Activated naive CD4-positive, alpha-beta T cell treated with anti-CD3 and anti-CD28 coated beads for 36 hours (primary cell): ENCODE data around the gene RUSF1. TPM values are rescaled to one million over a fixed set of nuclear protein-coding genes. Genes with fewer than 3 reads are reported as not detected.

Experiments used
- CTCF ChIA-PET: fragments of 350-600 bp; sonication (Branson Sonifier 250); formaldehyde crosslinking; loops from one replicate; lab custom pipeline; 2021; ENCODE audit warnings: antibody characterized with exemption; lab: Charles Lee
- DNase-seq: peaks from one replicate; pipeline ENCODE4 v3.0.0-alpha.2; 2020
- H3K27ac Mint-ChIP-seq: one replicate; pipeline ENCODE4 v1.8.0; 2021; ENCODE audit warnings: mild to moderate bottlenecking, mixed read lengths
- H3K27me3 Mint-ChIP-seq: one replicate; pipeline ENCODE4 v1.8.0; 2021; ENCODE audit warnings: low read depth, mixed read lengths
- H3K36me3 Mint-ChIP-seq: one replicate; pipeline ENCODE4 v1.8.0; 2021; ENCODE audit warnings: low read depth, mixed read lengths
- H3K4me1 Mint-ChIP-seq: one replicate; pipeline ENCODE4 v1.8.0; 2021; ENCODE audit warnings: low read depth, mixed read lengths
- H3K4me3 Mint-ChIP-seq: one replicate; pipeline ENCODE4 v1.8.0; 2021; ENCODE audit warnings: mild to moderate bottlenecking, moderate library complexity, mixed read lengths
- H3K9me3 Mint-ChIP-seq: one replicate; pipeline ENCODE4 v1.8.0; 2021; ENCODE audit warnings: mixed read lengths
- intact Hi-C: fragments of 100-400 bp; cut with micrococcal nuclease; formaldehyde crosslinking; loops from one replicate; pipeline ENCODE4 v1.15.1; 2023
- total RNA-seq, 2 experiments: library from RNA; stranded (reverse); gene quantifications; one replicate each; pipeline ENCODE4 v1.2.3, GENCODE V29; 2021

Gene RUSF1
- total RNA-seq, 2 experiments from 2014 or later = 24.0 to 26.0 TPM

DNA sequence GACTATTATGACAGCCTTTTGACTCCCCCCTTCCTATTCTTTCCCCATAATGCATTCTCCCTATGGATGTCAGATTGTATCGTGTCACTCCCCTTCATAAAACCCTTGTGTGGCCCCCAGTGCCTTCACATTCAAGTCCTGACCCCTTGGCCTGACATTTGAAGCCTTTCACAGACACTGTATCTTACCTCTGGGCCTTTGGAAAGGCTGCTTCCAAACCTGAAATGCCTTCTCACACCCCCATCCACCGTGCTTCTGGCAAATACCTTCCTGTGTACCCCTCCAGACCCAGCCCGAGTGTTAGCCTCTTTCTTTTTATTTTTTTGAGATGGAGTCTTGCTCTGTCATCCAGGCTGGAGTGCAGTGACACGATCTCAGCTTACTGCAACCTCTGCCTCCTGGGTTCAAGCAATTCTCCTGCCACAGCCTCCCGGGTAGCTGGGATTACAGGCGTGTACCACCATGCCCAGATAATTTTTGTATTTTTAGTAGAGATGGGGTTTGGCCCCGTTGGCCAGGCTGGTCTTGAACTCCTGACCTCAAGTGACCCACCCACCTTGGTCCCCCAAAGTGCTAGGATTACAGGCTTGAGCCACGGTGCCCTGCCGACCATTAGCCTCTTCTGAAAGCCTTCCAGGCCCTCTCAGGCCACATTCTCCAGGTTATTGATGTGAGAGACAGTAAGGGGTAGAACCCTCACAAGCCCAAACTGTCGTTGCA is 46.8 kb downstream of the RUSF1 start:
- Mint-ChIP-seq H3K27me3 (no peaks in the 10 kb centered on the region), H3K9me3 (no peaks in the 10 kb centered on the region), H3K4me3 (no peak overlapping the region), H3K4me1 (peaks cover 27% of the 10 kb centered on the region), H3K36me3 (peaks cover 25% of the 10 kb centered on the region), H3K27ac (no peak overlapping the region)
- DNase-seq = no peak
- intact Hi-C loops = no loop called here
- CTCF ChIA-PET = interaction anchor here (1.0 to 1.9 kb wide), 10 partner anchors 9 to 407 kb away, joined by 4 to 11 read pairs (median 6); a partner anchor contains a TSS

DNA sequence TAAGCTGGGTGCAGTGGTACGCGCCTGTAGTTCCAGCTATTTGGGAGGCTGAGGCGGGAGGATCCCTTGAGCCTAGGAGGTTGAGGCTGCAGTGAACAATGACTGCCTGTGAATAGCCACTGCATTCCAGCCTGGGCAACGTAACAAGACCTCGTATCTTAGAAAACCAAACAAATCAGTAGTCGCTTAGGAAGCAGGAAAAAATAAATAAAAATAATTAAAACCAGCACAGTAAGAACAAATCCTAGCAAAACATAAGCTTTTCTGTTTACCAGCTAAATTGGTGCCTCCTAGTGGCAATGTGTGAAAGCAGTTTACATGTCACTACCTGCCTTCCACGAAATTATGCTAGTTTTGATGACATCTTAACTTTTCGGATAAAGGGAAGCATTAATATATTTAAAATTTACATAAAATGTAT is 47.6 kb downstream of the RUSF1 start:
- intact Hi-C loops = no loop called here
- CTCF ChIA-PET = interaction anchor here (0.7 to 1.9 kb wide), 14 partner anchors 8 to 417 kb away, joined by 3 to 11 read pairs (median 5); a partner anchor contains a TSS
- Mint-ChIP-seq H3K4me3 (peak overlapping the region; percentile 79), H3K36me3 (peaks cover 29% of the 10 kb centered on the region), H3K27me3 (no peaks in the 10 kb centered on the region), H3K9me3 (no peaks in the 10 kb centered on the region), H3K4me1 (peaks cover 33% of the 10 kb centered on the region), H3K27ac (no peak overlapping the region)
- peak; percentile 33 for DNase-seq

DNA sequence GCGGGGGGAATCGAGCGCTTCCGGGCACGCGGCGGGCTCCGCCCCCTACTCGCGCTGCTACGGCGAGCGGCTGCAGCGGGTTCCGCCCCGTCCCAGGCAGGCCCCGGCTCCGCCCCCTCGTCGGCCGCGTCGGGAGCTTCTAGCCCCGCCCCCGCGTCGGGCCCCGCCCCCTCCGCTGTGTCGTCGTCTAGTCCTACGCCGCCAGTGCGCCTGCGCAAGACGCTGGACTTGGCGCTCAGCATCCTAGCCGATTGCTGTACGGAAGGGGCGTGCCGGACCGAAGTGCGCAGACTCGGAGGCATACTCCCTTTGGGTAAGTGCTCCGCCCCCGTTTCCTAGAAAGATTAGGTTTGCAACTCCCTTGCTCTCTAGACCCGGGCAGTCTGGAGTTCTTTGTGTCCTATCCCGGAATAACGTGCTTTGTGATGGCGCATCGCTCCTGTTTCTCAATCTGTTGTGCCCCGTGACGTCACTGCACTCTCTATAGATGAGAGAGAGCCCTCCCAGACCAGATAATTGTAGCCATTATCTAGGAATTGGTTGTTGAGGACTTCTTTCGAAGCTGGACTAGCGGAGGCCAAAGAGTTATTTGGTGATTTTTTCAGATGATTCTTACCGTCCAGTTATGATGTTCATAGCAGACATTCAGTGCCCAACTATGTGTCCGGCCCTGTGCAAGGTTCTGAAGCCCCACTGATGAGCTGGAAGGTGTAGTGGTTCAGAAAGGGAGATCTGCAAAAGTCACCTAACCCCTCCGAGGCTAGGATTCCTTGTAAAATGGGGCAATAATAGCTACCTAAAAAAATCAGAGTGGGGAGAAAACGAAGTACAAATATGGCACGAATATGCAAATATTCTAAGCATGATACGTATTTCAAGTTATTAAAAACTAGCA is 48.3 kb downstream of the RUSF1 start:
- Mint-ChIP-seq H3K27ac (peak overlapping the region; percentile 94), H3K36me3 (peaks cover 27% of the 10 kb centered on the region), H3K27me3 (no peaks in the 10 kb centered on the region), H3K9me3 (no peaks in the 10 kb centered on the region), H3K4me1 (peaks cover 40% of the 10 kb centered on the region), H3K4me3 (peak overlapping the region; percentile 87)
- peak; percentile 100 for DNase-seq
- intact Hi-C loops = loop anchor here (1.0 to 5.0 kb wide), 16 partner anchors 17 to 801 kb away; partner anchors contain the start of genes FBRS, FUS, SETD1A and STX4
- CTCF ChIA-PET = interaction anchor here (0.7 to 1.9 kb wide), 15 partner anchors 7 to 418 kb away, joined by 3 to 11 read pairs (median 5); a partner anchor contains a TSS

DNA sequence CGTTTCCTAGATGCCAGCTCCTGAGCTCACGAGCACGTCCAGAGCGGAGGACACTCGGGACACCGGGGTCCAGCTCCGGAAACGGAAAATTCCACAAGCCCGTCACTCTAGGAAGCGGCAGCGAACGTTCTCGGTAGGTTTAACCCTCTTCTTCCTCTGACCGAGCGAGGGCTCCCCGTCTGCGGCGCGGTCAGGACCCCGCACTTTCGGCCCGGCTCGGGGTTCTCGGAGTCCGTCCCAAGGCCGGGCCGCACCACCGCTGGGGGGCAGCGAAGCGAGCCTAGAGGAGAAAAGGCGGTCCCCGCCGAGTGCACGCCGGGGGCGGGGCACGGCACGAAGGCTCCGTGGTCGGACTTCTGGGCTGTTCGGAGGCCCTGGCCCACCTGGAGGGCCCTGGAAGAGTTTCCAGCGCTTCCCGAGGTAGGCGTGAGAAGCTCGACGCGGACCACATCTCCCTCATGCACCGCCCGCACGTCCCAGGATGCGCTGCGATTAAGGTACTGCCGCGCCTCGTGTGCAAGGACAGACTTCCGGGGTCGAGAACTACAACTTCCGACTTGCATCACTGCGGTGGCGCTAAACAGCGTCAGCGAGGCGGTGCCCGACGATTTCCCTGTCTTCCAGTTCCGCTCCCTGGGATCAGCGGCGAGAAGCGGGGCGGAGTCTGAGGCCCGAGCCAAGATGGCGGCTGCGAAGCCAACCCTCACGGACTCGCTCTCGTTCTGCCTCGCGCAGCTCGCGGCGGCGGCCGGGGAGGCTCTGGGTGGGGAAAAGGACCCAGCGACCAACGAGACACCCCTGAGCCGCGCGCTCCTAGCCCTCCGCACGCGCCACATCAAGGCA is 49.1 kb downstream of the RUSF1 start, which contains the start of gene ARMC5:
ARMC5 (plus strand) TSS at position 658 of the 843 bp plus-strand sequence; CDS start at position 682, 24 bp downstream.
- Mint-ChIP-seq H3K9me3 (no peaks in the 10 kb centered on the region), H3K27me3 (no peaks in the 10 kb centered on the region), H3K27ac (peak within 1 kb of the TSS; percentile 94), H3K4me1 (peaks cover 41% of the 10 kb centered on the region), H3K4me3 (peak within 1 kb of the TSS; percentile 87), H3K36me3 (peaks cover 26% of the 10 kb centered on the region)
- DNase-seq = peak; percentile 99
- intact Hi-C loops = loop anchor here (1.0 to 5.0 kb wide), 16 partner anchors 18 to 800 kb away; partner anchors contain the start of genes FBRS, FUS, SETD1A and STX4
- CTCF ChIA-PET = interaction anchor here (0.6 to 2.0 kb wide), 6 partner anchors 27 to 419 kb away, joined by 3 to 6 read pairs (median 4); no protein-coding TSS in a partner anchor

DNA sequence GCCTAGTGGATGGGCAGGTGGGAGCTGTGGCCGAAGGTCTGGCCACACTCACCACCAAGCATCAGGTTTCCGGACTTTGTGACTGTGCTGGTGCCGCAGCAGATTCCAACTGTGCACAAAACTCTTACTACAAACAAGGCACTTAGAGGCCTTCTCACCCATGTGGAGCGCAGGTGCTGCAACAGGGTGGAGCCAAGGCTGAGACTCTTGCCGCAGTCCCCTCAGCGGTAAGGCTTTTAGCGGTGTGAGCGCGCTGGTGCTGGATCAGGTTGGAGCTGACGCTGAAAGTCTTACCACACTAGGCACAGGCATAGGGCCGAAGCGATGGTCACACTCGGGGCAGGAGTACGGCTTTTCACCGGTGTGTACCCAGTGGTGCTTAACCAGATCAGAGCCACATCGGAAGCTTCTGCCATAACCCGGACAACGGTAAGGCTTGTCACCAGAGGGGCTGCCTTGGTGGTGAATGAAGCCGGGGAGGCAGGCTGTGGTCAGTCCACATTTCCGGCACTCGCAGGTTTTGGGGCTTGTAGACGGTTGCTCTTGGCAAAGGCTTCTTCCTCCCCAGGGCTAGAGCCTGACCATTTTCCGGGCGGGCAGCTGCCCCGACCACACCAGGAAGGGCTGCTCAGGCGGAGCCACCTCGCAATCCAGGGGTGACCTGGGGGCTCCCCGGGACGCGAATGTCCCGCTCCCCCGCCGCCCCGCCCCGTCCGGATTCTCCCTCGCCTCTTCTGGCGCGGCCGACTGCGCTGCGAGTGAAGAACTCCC is 49.9 kb downstream of the RUSF1 start:
- DNase-seq = peak; percentile 63
- H3K4me3 Mint-ChIP-seq = peak overlapping the region; percentile 87
- no peaks in the 10 kb centered on the region for H3K9me3 Mint-ChIP-seq
- H3K4me1 Mint-ChIP-seq = peaks cover 46% of the 10 kb centered on the region
- CTCF ChIA-PET = interaction anchor here (0.6 to 2.0 kb wide), 3 partner anchors 28 to 238 kb away, joined by 3 to 5 read pairs (median 5); no protein-coding TSS in a partner anchor
- H3K27ac Mint-ChIP-seq = peak overlapping the region; percentile 94
- intact Hi-C loops = loop anchor here (2.0 to 5.0 kb wide), 4 partner anchors 109 to 799 kb away; partner anchors contain the start of gene FBRS
- peaks cover 26% of the 10 kb centered on the region for H3K36me3 Mint-ChIP-seq
- H3K27me3 Mint-ChIP-seq = no peaks in the 10 kb centered on the region

DNA sequence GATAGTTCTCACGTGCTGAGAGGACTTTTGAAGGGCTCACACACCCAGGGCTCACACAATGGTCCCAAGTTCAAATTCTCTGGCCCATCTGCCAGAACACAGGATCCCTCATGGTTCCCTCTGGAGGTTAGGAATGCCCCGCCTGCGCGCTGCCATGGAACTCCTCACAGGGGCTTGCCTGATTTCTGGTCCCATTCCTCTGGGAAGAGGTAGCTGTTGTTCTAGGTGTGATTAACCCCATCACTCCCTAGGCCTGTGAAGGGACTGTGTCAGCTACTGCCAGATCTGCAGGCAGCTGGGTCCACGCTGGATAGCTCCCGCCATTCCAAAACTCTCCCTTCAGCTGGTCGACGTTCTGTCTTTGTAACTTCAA is 51.2 kb downstream of the RUSF1 start:
- CTCF ChIA-PET = interaction anchor here (0.6 to 2.9 kb wide), 2 partner anchors 14 to 46 kb away, joined by 3 to 14 read pairs; partner anchors contain the start of gene ZNF843
- H3K27me3 Mint-ChIP-seq = no peaks in the 10 kb centered on the region
- H3K4me1 Mint-ChIP-seq = peaks cover 52% of the 10 kb centered on the region
- peak overlapping the region; percentile 87 for H3K4me3 Mint-ChIP-seq
- peak overlapping the region; percentile 24 for H3K27ac Mint-ChIP-seq
- DNase-seq = no peak
- H3K36me3 Mint-ChIP-seq = peaks cover 24% of the 10 kb centered on the region
- H3K9me3 Mint-ChIP-seq = no peaks in the 10 kb centered on the region
- intact Hi-C loops = loop anchor here (5.0 kb wide), 2 partner anchors 110 to 460 kb away; no protein-coding TSS in a partner anchor

DNA sequence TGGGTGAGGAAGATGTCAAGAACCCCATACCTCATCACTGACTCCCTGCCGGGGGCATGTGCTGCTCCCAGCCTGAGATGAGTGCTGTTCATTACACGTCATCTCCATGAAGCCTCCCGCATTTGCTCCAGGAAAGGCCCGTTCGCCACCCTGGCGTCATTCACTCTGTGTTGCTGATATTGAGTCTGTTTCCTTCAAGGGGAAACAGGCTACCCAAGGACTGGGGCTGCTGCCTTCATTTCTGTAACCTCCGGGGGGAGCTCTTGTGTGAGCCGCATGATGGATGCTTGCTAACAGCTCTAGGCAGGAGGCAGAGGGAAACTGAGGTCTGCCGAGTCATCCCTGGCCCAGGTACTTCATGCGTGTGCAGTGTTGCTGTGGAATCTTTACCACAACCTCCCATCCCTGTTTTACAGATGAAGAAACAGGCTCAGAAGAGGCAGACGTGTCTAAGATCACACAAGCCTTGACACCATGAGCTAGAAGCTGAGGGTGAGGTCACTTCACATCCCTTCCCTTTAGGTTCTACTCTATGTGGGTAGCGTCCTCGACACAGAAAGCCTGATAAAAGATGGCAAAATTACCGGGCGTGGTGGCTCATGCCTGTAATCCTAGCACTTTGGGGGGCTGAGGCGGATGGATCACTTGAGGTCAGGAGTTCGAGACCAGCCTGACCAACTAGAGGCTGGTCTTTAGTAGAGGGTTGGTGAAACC is 52.4 kb downstream of the RUSF1 start:
- Mint-ChIP-seq H3K4me1 (peaks cover 59% of the 10 kb centered on the region), H3K27ac (peak overlapping the region; percentile 21), H3K36me3 (peaks cover 24% of the 10 kb centered on the region), H3K27me3 (no peaks in the 10 kb centered on the region), H3K9me3 (no peaks in the 10 kb centered on the region), H3K4me3 (peak overlapping the region; percentile 58)
- intact Hi-C loops = loop anchor here (5.0 kb wide), 2 partner anchors 112 to 458 kb away; no protein-coding TSS in a partner anchor
- peak; percentile 62 for DNase-seq
- CTCF ChIA-PET = interaction anchor here (0.5 to 2.9 kb wide), 10 partner anchors 13 to 413 kb away, joined by 3 to 14 read pairs (median 4); partner anchors contain the start of gene ZNF843

DNA sequence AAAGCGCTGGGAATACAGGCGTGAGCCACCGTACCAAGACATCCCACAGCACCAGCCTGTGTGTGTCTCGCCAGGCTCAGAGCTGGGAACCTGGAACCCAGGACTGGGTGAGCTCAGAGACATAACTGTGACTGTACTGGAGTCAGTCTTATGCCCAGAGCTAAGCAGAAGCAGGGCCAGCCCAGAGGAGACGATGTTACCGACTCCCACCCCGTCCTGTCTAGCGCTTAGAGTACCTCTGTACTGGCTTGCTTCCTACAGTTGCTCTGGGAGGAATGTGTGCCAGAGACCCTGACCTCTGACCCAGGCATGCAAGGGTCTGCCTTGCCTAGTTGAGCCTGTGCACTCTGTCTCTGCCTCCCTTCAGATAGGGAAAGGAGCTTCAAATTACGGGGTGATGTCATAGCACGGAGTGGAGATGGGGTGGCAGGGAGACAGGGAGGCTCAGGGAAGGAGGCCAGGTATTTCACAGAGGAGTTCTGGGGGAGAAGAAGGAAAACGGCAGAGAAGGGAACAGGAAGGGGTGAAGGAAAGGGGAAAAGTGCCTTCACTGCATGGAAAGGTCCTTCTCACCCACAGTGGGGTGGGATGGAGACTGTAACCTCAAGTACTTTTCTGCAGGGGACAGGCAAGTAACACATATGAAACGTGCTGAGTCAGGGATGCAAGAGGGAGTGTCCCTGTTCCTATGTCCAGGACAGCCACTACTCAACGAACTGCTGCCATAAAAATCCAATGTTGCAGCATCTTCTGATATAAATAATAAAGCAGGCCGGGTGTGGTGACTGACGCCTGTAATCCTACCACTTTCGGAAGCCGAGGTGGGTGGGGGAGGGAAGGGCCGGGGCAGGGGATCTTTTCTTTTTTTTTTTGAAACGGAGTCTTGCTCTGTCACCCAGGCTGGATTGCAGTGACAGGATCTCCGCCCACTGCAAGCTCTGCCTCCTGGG is 54.7 kb downstream of the RUSF1 start:
- CTCF ChIA-PET = interaction anchor here (1.3 kb wide), 1 partner anchor 7 kb away, joined by 5 read pairs; no protein-coding TSS in a partner anchor
- intact Hi-C loops = no loop called here
- Mint-ChIP-seq H3K4me1 (peaks cover 51% of the 10 kb centered on the region), H3K27ac (no peak overlapping the region), H3K9me3 (no peaks in the 10 kb centered on the region), H3K36me3 (peaks cover 24% of the 10 kb centered on the region), H3K4me3 (no peak overlapping the region), H3K27me3 (no peaks in the 10 kb centered on the region)
- no peak for DNase-seq

DNA sequence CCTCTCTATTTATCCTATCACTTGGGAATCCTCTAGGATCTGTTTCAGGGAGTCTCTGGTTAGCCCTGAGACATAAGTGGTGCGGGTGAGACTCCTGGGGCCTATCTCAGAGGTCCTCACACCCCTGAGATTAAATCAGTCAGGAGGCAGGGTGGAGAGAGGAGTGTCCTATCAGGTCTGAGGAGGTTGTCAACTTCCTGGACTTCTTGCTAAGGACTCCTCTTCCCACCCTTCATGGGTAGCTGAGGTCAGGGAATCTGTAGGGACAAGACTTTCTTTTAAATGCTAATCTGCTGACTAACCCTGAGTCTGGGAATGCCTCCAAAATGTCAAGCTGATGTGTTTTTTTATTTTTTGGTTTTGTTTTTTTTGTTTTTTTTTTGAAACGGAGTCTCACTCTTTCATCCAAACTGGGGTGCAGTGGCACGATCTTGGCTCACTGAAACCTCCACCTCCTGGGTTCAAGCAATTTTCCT is 55.5 kb downstream of the RUSF1 start:
- Mint-ChIP-seq H3K4me1 (peaks cover 45% of the 10 kb centered on the region), H3K4me3 (no peak overlapping the region), H3K27ac (no peak overlapping the region), H3K27me3 (no peaks in the 10 kb centered on the region), H3K9me3 (no peaks in the 10 kb centered on the region), H3K36me3 (peaks cover 17% of the 10 kb centered on the region)
- CTCF ChIA-PET = interaction anchor here (0.7 to 1.3 kb wide), 2 partner anchors 8 to 254 kb away, joined by 3 to 5 read pairs; no protein-coding TSS in a partner anchor
- intact Hi-C loops = no loop called here
- DNase-seq = no peak
